CD1c-positive myeloid dendritic cell (primary cell): ENCODE measurements around the gene ADH1B.
"Not testable (repeated sequence)": the region's sequence is repeated elsewhere in the genome, so short reads cannot be mapped to it uniquely, and the experiment has no call there.

Experiments used
- DNase-seq: peaks from one replicate; pipeline ENCODE4 v3.0.0-alpha.2; 2016; ENCODE audit errors: extremely low spot score

Gene ADH1B

GRCh38 chr4:99321241-99322191, at the start of gene ADH1B:
Gene ADH1B, minus strand, starts transcription at chr4:99321401. Its CDS starts 70 bp downstream, at chr4:99321331.
- no peak for DNase-seq

GRCh38 chr4:99367817-99368216, 46.6 kb upstream of the ADH1B start:
- DNase-seq, result not testable (repeated sequence)

DNA sequence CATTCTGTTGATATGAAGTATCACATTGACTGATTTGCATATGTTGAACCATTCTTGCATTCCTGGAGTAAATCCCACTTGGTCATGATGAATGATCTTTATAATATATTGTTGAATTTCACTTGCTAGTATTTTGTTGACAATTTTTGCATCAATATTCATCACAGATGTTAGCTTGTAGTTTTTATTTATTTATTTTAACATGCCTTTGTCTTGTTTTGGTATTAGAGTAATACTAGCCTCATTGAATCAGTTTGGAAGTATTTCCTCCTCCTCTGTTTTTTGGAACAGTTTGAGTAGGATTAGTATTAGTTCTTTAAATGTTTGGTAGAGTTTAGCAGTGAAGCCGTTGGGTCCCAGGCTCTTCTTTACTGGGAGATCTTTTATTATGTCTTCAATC, 45.3 kb upstream of the ADH1B start:
- no peak for DNase-seq

DNA sequence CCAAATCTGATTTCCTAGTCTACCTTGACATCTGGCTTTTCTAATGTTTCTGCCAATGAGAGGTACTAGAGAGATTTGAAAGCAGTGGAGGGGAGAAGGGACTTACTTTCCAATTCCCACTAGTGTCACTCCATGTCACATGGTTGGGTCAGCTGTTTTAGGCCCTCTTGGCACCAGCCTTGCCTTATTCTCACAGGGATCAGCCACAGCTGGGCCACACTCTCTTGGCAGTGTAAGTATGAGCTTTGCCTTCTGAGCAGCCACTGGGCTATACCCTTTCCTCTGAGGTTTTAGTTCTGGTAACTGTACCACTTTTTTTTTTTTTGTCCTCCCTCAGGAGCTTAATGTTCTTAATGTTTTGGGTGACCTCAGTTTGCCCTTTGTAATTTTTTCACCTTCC, 41.6 kb upstream of the ADH1B start:
- DNase-seq, result no peak

DNA sequence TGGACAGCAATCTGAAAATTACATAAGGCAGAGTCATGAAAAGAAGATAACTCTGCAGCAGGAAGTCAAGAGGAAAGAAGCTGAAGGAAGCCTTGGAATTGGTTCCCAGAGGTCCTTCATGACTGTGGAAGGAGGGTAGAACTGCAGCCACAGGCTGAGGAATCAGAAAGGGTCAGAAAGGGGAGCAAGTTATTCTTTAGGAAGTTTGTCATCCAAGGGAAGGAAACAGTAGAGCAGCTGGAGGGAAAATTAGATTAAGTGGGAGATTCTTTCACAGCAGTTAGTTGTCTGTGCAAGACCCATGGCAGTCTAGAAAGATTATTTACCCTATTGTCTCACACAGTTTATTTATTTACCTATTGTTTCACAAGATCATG, 40.7 kb upstream of the ADH1B start:
- no peak for DNase-seq

DNA sequence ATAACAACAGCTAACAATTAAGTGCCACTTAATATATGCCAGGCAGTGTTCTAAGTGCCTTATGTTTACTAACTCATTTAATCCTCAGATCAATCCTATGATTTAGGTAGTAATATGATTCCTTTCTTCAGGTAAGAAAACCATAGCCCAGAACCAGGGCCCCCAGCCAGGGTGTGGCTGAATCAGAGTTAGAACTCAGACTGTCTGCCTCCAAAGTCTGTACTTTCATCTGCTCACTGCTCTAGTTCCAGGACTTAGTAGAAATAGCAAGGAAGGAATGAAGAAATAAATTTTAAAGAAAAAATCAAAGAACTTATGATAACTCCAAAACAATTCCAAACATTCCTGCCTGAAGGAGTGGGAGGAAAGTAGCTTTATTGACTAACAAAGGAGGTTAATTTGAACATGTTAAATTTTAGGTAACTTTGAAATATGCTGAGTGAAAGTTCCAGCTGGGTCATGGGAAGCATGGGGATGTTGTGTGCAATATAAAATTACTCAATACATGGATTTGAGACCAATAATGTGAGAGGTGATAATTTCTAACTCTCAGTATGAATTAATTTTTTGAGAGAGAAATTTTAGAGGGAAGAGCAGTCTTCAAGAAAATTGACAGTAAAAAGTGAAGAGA, 40.2 kb upstream of the ADH1B start:
- no peak for DNase-seq

- no peak for DNase-seq
Measured at GRCh38 chr4:99359480-99360204, 38.4 kb upstream of the ADH1B start.

- DNase-seq, result no peak
Measured at GRCh38 chr4:99357948-99358347, 36.7 kb upstream of the ADH1B start.

DNA sequence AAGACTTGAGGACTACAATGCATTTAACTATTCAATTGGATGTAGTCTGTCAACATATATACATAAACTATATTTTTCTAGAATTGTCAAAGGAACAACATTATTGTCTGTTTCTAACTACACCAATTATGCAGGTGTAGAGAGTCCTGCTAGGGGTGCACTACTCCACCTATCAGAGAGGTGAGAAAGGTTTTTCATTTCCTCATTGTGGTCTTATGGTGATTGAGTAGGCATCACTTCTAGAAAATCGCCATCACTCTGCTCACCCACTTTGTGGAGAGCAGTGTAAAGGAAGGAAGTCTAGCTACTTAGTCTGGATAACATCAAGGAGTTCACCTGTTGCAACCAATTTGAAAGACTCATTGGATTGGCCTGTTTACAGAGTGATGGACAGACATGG, 35.8 kb upstream of the ADH1B start:
- no peak for DNase-seq

DNA sequence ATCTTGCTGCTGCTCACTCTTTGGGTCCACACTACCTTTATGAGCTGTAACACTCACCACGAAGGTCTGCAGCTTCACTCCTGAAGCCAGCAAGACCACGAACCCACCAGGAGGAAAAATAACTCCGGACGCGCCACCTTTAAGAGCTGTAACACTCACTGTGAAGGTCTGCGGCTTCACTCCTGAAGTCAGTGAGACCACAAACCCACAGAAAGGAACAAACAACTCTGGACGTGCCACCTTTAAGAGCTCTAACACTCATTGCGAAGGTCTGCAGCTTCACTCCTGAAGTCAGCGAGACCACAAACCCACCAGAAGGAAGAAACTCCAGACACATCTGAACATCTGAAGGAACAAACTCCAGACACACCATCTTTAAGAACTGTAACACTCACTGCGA, 34.9 kb upstream of the ADH1B start:
- DNase-seq, result not testable (repeated sequence)

GRCh38 chr4:99352602-99353537, 31.7 kb upstream of the ADH1B start, which contains the start of gene ADH1C:
Gene ADH1C, minus strand, starts transcription at chr4:99352746. Its CDS starts 71 bp downstream, at chr4:99352675.
- DNase-seq, result no peak

GRCh38 chr4:99351487-99351886, 30.3 kb upstream of the ADH1B start:
- no peak for DNase-seq

DNA sequence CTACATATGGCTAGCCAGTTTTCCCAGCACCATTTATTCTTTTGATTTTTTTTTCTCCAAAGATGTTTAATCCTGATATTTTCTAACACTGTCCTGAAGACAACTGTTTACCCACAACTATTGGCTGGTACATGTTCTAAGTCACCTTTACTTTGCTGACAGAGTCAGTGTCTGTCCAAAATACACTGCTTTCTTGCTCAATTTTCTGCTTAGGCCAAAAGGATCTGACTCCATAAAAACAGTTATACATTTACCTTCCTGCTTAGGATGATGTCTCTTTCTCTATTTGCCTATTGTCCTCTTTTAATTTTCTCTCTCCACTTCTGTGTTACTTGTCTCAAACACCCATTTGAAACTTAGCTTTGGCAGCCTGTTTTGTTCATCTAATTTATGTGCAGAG, 28.1 kb upstream of the ADH1B start:
- DNase-seq, result no peak

DNA sequence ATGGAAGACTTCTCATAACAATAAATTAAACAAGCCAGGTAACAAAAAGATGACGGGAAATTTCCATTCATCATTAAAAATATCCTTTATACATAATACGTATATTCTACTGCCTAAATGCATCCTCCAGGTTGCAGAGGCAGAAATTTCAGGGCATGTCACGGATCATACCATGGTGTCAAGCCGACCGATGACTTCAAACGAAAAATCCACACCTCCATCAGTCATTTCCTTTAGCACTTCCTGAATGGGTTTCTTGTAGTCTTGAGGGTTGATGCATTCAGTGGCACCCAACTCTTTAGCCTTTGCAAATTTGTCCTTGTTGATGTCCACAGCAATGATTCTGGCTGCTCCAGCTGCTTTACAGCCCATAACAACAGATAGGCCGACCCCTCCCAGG, 21.4 kb upstream of the ADH1B start:
- not testable (repeated sequence) for DNase-seq

DNA sequence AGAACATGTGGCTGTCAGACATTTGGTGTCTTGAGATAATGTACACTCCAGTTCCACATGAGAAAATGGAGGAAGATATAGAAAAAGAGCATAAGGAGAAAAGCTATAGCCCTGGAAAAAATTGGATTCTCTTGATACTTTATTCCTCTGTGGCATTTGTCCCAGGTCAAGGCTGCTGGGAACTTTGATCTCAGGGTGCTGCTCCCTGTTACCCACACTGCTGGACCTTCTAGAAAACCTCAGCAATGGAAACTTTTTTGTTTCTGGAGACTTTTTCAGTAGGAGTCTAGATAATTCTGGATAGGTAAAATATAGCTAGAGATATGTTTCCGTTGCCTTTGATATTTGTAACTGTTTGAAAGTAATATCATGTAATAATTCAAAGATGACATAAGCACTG, 20.2 kb upstream of the ADH1B start:
- no peak for DNase-seq

- DNase-seq, result no peak
Measured at GRCh38 chr4:99339172-99339571, 18.0 kb upstream of the ADH1B start.

DNA sequence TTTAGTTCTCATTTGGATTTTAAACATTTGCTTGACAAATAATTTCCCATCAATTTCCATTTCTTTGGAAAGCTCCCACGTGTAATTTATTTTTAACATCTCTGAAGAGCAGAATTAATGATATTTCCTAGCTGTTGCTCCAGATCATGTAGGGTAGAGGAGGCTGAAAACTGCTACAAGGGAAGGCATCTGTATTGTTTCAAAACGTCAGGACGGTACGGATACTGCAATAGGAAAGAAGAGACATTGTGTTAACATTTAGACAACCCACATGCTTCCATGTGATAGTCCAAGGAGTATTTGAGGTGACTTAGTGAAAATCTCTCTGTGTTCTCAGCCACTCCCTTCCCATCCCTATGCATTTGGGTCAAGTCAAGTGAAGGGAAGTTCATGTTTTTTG, 15.4 kb upstream of the ADH1B start:
- no peak for DNase-seq

DNA sequence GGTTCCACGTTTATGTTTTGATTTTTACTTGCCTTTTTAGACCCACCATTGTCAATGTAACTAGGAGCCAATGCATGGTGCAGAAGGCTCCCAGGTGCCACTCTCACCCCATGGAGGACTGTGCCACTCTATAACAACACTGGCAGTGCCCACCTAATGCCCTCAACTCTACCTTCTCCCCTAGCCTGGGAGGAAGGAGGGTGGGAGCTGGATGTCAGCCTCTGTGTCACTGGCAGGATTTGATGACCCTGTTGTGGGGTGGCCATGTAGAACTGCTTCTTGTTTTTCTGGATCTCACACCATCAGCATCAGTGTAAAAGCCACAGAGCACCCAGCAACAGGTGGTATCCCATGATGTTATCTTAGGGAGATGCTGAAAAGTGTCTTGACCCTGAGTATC, 13.7 kb upstream of the ADH1B start:
- DNase-seq, result no peak

DNA sequence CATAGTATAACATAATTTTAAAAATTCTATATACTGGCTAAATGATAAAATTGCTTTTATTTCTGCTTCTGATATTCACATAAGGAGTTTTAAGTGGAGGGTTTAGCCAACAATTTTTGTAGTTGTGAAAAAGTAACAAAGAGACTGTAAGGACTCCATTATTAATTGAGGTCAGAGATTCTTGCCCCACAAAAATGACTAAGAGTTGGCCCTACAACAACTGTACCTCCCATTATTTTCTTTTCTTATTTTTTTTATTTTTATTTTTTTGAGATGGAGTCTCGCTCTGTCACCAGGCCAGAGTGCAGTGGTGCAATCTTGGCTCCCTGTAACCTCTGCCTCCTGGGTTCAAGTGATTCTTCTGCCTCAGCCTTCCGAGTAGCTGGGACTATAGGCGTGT, 9.4 kb upstream of the ADH1B start:
- no peak for DNase-seq

DNA sequence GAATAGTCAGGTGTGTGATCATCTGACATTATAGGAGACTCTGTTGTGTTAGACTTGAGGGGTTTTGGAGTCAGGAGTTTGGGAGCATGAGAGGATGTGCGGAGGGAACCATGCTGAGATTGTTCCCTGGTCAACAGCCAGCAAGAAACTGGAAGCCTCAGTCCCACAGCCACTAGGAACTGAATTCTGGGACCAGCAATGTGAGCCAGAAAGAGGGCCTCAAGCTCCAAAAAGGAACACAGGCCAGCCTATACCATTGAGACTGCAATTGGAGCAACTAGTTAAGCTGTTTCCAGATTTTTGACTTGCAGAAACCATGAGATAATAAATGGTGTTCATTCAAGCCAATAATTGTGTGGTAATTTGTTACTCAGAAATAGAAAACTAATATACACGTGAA, 8.7 kb upstream of the ADH1B start:
- no peak for DNase-seq

DNA sequence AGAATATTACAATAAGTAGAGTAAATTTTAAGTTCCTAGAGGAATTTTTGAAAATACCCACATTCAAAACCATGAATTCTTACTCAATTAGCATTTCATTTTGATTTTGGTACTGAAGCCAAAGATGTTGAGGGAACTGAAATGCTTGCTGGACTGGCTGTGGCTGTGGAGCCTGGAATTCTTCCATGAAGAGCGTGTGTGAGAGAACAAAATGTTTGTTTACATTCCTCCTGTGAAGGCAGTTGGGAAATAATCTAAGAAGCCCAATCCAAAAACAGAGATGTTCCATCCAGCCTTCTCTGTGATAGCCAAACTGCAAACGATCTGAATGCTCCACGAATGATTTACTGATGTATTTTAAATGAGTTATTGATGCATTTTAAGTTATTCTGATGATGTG, 3.8 kb upstream of the ADH1B start:
- DNase-seq, result no peak
